Rectal smooth muscle tissue (tissue), 1 donor: ENCODE data around the gene GSX1.
A peak's percentile ranks its signal among the peaks of the same experiment; 100 is the strongest.

ENCODE experiments used
- H3K27ac ChIP-seq: one replicate; pipeline ENCODE4 v1.7.0; 2013; ENCODE audit warnings: low read depth, low read length, inconsistent platforms
- H3K27me3 ChIP-seq: one replicate; pipeline ENCODE4 v1.7.0; 2013; ENCODE audit warnings: low read length; ENCODE audit not compliant: control insufficient read depth, insufficient read depth
- H3K36me3 ChIP-seq: one replicate; pipeline ENCODE4 v1.7.0; 2013; ENCODE audit warnings: low read length; ENCODE audit not compliant: control insufficient read depth, insufficient read depth
- H3K4me1 ChIP-seq: one replicate; pipeline ENCODE4 v1.7.0; 2013; ENCODE audit warnings: low read length; ENCODE audit not compliant: control insufficient read depth, insufficient read depth
- H3K4me3 ChIP-seq: one replicate; pipeline ENCODE4 v1.7.0; 2013; ENCODE audit warnings: low read length
- H3K9ac ChIP-seq: one replicate; pipeline ENCODE4 v1.7.0; 2013; ENCODE audit warnings: low read length

GSX1 gene

DNA sequence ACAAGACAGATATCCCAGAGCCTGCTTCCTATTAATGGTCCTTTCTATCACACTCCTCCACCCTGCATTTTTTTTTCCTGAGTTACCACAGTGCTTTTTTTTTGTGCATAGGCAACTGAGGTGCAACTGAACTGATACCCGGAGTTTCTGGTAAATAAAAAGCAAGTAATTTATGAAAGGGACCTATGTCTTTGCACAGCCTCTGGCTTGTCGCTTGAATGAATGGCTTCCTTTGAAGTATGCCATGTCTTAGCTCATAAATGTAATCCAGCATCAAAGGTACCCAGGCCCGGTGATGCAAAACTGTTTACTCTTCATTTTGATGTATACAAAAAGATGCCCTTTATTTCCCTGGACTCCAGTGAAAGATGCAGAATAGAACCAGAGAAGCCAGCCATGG, 31.8 kb downstream of the GSX1 start:
- Histone ChIP-seq H3K4me3 (no peak overlapping the region), H3K36me3 (no peaks in the 10 kb centered on the region), H3K27me3 (peaks cover 24% of the 10 kb centered on the region), H3K4me1 (no peaks in the 10 kb centered on the region), H3K9ac (no peak overlapping the region), H3K27ac (no peak overlapping the region)

DNA sequence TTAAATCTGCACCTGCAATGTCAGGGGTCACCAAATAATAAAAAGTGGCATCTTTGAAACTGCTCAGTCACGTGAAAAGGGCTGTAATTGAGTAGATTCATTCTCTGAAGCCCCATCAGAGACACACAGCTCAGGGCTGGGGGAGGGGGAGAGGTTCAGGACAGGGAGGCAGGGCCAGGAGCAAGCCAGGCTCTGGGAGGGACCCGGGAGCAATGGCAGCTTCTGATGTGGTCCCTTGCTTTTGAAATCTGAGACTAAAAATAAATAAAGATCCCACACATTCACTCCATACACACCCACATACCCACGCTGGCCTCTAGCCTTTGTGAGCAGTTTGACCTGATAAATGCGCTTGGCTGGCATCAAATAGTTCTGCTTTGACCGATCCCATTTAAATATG, 32.8 kb downstream of the GSX1 start:
- no peaks in the 10 kb centered on the region for H3K36me3 ChIP-seq
- no peaks in the 10 kb centered on the region for H3K4me1 ChIP-seq
- H3K27me3 ChIP-seq: peaks cover 21% of the 10 kb centered on the region
- no peak overlapping the region for H3K9ac ChIP-seq
- no peak overlapping the region for H3K27ac ChIP-seq
- no peak overlapping the region for H3K4me3 ChIP-seq

DNA sequence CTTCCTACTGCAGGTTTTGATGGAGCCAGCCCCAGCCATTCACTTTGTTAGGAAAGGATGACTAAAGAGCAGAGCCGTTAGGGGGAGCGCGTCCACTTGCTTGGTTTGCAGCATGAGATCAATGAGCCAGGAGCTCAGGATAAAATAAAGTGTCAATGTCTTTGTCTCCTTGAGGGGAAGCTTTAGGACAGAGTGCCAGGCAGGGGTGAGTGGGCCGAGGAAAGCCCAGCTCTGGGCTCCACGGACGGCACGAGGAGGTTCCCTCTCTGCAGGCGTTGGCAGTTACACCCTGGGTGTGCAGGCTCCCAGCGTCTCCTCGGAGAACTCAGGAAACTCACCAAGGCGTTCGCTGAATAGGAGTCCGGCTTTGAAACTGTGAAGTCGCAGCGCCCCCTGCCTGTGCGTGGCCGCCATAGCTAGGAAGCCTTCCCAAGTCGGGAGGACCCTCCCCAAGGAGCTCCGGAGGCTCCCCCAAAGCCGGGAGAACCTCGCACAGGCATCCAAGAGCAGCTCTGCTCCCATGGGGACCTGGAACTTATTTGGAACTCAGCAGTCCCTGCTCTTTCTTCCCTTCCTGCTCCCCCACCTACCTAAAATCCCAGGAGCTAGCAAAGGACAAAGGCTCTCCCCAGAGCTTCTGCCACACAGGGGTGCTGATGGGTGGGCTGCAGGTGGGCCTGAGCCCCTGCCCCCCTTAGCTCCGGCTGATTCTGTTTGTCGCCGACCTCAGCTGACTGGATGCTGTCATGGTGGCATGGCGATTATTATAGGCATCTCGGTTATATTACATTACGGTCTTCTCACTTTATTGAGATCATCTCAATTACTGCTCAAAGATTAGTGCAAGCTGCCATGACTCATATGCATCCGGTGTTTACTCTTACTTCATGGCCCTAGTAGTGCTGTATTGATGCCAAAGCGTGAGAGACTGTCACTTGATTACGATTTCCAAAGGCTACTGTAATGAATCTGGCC, 34.4 kb downstream of the GSX1 start:
- H3K4me3 ChIP-seq: peak overlapping the region; percentile 49
- no peaks in the 10 kb centered on the region for H3K36me3 ChIP-seq
- H3K9ac ChIP-seq: no peak overlapping the region
- H3K27me3 ChIP-seq: peaks cover 18% of the 10 kb centered on the region
- H3K4me1 ChIP-seq: no peaks in the 10 kb centered on the region
- no peak overlapping the region for H3K27ac ChIP-seq

DNA sequence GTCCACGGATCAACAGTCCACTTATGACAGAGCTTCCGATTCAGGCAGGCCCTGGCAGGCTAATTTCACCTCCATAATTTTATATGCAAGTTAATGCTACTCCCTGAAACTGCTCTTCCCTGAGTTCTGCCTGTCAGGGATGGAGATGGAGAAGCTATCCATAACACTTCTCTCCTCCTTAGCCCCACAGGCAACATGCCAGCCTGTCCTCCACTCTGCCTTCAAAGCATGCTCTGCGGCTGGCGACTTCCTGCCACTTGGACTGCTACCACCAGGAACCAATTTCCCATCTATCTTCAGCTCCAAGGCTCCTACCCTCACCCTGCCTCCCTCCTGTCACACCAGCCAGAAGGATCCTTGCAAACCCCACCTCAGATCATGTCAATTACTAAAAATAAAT, 35.4 kb downstream of the GSX1 start:
- Histone ChIP-seq H3K9ac (no peak overlapping the region), H3K4me3 (no peak overlapping the region), H3K4me1 (no peaks in the 10 kb centered on the region), H3K27me3 (peaks cover 18% of the 10 kb centered on the region), H3K27ac (no peak overlapping the region), H3K36me3 (no peaks in the 10 kb centered on the region)

DNA sequence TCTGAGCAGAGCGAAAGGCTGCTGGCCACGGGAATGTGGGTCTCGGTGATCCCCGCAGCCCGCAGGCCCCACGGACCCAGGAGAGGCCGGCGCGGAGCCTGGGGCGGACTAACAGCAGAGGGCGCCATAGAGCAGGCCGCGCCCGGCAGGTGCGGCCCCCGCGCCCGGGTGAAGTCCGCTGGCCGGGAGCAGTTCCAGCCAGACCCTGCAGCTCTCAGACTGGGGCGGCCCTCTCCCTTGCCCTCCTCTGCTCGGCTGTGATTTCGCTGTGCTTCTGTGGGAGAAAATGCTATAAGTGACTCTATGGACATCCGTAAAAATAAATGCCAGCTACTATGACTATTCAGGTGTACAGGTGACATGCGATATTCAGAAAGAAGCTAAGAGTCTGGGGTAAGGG, 37.7 kb downstream of the GSX1 start:
- H3K9ac ChIP-seq: no peak overlapping the region
- no peak overlapping the region for H3K4me3 ChIP-seq
- no peaks in the 10 kb centered on the region for H3K36me3 ChIP-seq
- H3K4me1 ChIP-seq: no peaks in the 10 kb centered on the region
- peaks cover 6% of the 10 kb centered on the region for H3K27me3 ChIP-seq
- H3K27ac ChIP-seq: no peak overlapping the region

DNA sequence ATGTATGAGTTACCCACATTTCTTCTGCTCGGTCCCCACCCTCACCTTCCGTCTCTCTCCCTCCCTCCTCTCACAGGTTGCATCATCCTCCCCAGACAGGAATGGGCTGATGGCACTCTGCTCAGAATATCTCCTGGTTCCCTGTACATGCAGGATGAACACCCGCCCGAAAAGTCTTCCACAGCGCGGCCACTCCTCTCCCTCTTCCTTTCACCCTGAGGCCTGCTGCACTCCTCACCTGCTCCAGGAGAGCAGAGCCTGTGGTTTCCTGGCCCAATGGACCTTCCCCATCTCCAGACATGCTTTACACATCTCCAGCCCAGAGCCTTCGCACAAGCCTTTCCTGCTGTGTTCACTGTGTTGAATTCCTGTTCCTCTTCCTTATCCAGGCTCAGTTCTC, 40.9 kb downstream of the GSX1 start:
- Histone ChIP-seq H3K9ac (no peak overlapping the region), H3K27me3 (no peaks in the 10 kb centered on the region), H3K4me1 (no peaks in the 10 kb centered on the region)

DNA sequence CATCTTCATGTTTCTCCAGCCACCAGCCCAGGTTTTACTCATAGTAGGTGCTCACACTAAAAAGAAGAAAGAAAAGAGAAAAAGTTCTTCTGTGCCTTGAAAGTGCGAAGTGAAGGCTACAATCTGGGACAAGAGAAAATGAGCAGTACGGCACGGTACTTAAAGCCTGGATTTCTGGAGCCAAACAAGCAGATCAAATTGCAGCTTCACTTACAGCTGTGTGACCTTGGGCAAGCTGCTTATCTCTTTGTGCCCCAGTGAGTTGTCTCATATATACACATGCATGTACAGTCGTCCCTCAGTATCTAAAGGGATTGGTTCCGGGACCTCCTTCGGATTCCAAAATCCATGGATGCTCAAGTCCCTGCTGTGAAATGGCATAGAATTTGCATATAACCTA, 41.8 kb downstream of the GSX1 start:
- Histone ChIP-seq H3K4me1 (no peaks in the 10 kb centered on the region), H3K27ac (no peak overlapping the region), H3K4me3 (no peak overlapping the region), H3K9ac (no peak overlapping the region), H3K36me3 (no peaks in the 10 kb centered on the region), H3K27me3 (no peaks in the 10 kb centered on the region)

More for the DNA sequence above, 40.9 kb downstream of the GSX1 start:
- Histone ChIP-seq H3K27ac (no peak overlapping the region), H3K4me3 (no peak overlapping the region), H3K36me3 (no peaks in the 10 kb centered on the region)

DNA sequence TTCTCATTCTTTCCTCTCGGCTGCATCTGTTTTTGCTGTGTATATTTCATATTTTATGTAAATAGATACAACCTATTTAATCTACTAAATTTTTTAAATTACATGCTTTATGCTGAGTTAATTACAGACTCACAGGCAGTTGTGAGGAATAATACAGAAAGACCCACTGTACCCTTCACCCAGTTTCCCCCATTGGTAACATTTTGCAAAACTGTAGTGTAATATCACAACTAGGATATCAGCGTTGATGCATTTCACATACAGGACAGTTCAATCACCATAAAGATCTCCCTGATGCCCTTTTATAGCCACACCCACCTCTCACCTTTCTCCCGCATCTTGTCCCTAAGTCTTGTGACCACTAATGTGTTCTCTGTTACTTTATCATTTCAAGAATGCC, 43.5 kb downstream of the GSX1 start:
- Histone ChIP-seq H3K4me3 (no peak overlapping the region), H3K27me3 (peaks cover 4% of the 10 kb centered on the region), H3K27ac (no peak overlapping the region), H3K4me1 (no peaks in the 10 kb centered on the region), H3K9ac (no peak overlapping the region), H3K36me3 (no peaks in the 10 kb centered on the region)

DNA sequence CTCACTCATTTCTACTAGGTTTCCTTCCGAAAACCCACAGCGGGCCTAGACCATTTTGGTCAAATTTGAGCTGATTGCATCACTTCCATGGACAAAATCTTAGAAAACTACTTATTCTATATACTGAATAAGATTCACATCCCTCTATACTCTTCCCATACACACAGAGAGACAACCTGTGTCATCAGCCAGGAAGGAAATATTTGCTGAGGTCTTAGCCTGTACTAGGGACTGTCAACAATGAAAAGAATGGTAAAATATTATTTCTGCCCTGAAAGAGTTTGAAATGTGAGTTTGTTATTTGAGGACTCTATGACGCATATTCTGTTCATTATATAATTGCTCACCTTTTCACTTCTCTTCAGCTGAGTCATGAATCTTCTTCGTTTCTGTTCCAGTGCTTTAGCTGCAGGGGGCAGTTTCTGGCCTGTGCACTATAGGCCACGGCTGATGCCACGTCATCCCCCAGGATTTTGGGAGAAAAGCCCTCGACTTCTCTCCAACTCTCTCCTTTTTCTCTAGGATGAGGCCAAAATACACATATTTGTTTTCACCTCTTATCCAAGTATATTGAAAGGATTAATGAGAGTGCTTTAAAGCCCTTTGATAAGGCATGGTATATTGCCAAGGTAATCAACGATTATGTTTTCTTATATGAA, 47.7 kb downstream of the GSX1 start:
- Histone ChIP-seq H3K4me3 (no peak overlapping the region), H3K4me1 (no peaks in the 10 kb centered on the region), H3K9ac (no peak overlapping the region), H3K36me3 (no peaks in the 10 kb centered on the region), H3K27me3 (peaks cover 8% of the 10 kb centered on the region), H3K27ac (no peak overlapping the region)

DNA sequence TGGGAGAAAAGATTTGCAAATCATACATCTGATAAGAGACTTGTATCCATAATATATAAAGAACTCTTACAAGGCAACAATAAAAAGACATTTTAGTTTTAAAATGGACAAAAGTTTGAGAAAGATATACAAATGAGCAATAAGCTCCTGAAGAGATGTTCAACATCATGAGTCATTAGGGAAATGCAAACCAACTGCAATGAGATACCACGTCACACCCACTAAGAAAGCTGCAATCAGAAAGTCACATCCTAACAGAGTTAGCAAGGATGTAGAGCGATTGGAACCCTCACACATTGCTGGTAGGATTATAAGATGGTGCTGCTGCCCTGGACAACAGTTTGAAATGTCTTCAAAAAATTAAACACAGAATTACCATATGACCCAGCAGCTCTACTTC, 50.3 kb downstream of the GSX1 start:
- Histone ChIP-seq H3K36me3 (no peaks in the 10 kb centered on the region), H3K4me3 (no peak overlapping the region), H3K9ac (no peak overlapping the region), H3K27me3 (peaks cover 8% of the 10 kb centered on the region), H3K27ac (no peak overlapping the region), H3K4me1 (no peaks in the 10 kb centered on the region)
